CD4-positive, CD25-positive, alpha-beta regulatory T cell (primary cell): Measurements from ENCODE around the gene U2SURP. TPM values are rescaled to one million over a fixed set of nuclear protein-coding genes. Genes with fewer than 3 reads are reported as not detected.
"Not testable (repeated sequence)": the region's sequence is repeated elsewhere in the genome, so short reads cannot be mapped to it uniquely, and the experiment has no call there.

ENCODE experiments used
- ATAC-seq, 2 donors: fragments of 150-1000 bp; cut with Tn5 transposase; one replicate each; pipeline ENCODE4 v1.10.0; 2021; ENCODE audit warnings: low read depth in 2 of 2, moderate number of reproducible peaks in 2 of 2, moderate library complexity in 1 of 2
- DNase-seq, 3 donors: peaks; one replicate each; pipeline versions ENCODE4 v3.0.0 to v3.0.0-alpha.2; 2012 to 2022; ENCODE audit warnings: mixed read lengths in 1 of 3
- H3K27ac ChIP-seq: one replicate; pipeline ENCODE4 v1.7.0; 2013; ENCODE audit warnings: mild to moderate bottlenecking, low read length; ENCODE audit not compliant: insufficient read depth, poor library complexity, severe bottlenecking
- H3K27me3 ChIP-seq: one replicate; pipeline ENCODE4 v1.7.0; 2013; ENCODE audit warnings: low read length; ENCODE audit not compliant: control insufficient read depth, insufficient read depth
- H3K36me3 ChIP-seq: one replicate; pipeline ENCODE4 v1.7.0; 2013; ENCODE audit warnings: mild to moderate bottlenecking, low read length, moderate library complexity; ENCODE audit not compliant: control insufficient read depth, insufficient read depth
- H3K4me1 ChIP-seq: 2 replicates; pipeline ENCODE4 v1.7.0; 2013; ENCODE audit warnings: mild to moderate bottlenecking, low read length; ENCODE audit not compliant: insufficient read depth, control insufficient read depth, poor library complexity, severe bottlenecking
- H3K4me3 ChIP-seq: one replicate; pipeline ENCODE4 v1.7.0; 2013; ENCODE audit warnings: low read depth, mild to moderate bottlenecking, low read length, moderate library complexity
- H3K9me3 ChIP-seq, 2 experiments: 1 replicate in 1 of 2; 2 replicates in 1 of 2; pipeline ENCODE4 v1.7.0; 2013; ENCODE audit warnings: low read length in 2 of 2, mild to moderate bottlenecking in 1 of 2, moderate library complexity in 1 of 2; ENCODE audit not compliant: control insufficient read depth in 2 of 2
- H3K27ac Mint-ChIP-seq, 3 donors: one replicate each; pipeline ENCODE4 v1.8.0; 2020 to 2022; ENCODE audit warnings: mild to moderate bottlenecking in 3 of 3, mixed read lengths in 3 of 3, moderate library complexity in 2 of 3
- H3K27me3 Mint-ChIP-seq: one replicate; pipeline ENCODE4 v1.8.0; 2022; ENCODE audit warnings: mild to moderate bottlenecking, mixed read lengths
- H3K36me3 Mint-ChIP-seq: one replicate; pipeline ENCODE4 v1.8.0; 2020; ENCODE audit warnings: mixed read lengths
- H3K4me1 Mint-ChIP-seq, 4 donors: one replicate each; pipeline ENCODE4 v1.8.0; 2020 to 2022; ENCODE audit warnings: mixed read lengths in 4 of 4, mild to moderate bottlenecking in 1 of 4
- H3K4me3 Mint-ChIP-seq, 4 donors: one replicate each; pipeline ENCODE4 v1.8.0; 2020 to 2022; ENCODE audit warnings: mild to moderate bottlenecking in 4 of 4, mixed read lengths in 4 of 4, moderate library complexity in 3 of 4
- H3K9me3 Mint-ChIP-seq, 7 donors: one replicate each; pipeline ENCODE4 v1.8.0; 2020 to 2022; ENCODE audit warnings: mixed read lengths in 7 of 7, mild to moderate bottlenecking in 3 of 7, moderate library complexity in 2 of 7
- polyA plus RNA-seq, 4 donors: library from polyadenylated mRNA; unstranded; fragments of 300-500 nt; fragmentation: Illumina TruSeq; gene quantifications; one replicate each; pipeline ENCODE4 v1.2.3, GENCODE V29; 2021
- total RNA-seq: library from RNA; stranded (reverse); gene quantifications from one replicate; pipeline ENCODE4 v1.2.3, GENCODE V29; 2022

Gene U2SURP
- total and polyA plus RNA-seq, 5 donors from 2014 or later, result 94.2 to 175 (median 116) TPM

- H3K27ac ChIP-seq, result no peak overlapping the region
- no peak for ATAC-seq
- H3K27me3 ChIP-seq, result peaks cover 23% of the 10 kb centered on the region
- H3K9me3 Mint-ChIP-seq, result peaks cover 0 to 2% (median 0%) of the 10 kb centered on the region in 7 donors
- DNase-seq, result no peak
- H3K4me1 ChIP-seq, result no peaks in the 10 kb centered on the region
- no peak overlapping the region for H3K4me3 Mint-ChIP-seq
- no peaks in the 10 kb centered on the region for H3K9me3 ChIP-seq
- H3K4me1 Mint-ChIP-seq, result no peaks in the 10 kb centered on the region
- H3K36me3 Mint-ChIP-seq, result no peaks in the 10 kb centered on the region
- peaks cover 58% of the 10 kb centered on the region for H3K27me3 Mint-ChIP-seq
- H3K36me3 ChIP-seq, result no peaks in the 10 kb centered on the region
- H3K27ac Mint-ChIP-seq, result no peak overlapping the region
- H3K4me3 ChIP-seq, result no peak overlapping the region
These were observed 19.2 kb upstream of the U2SURP start for GRCh38 chr3:142982038-142982773.

GRCh38 chr3:142983318-142983717, 18.1 kb upstream of the U2SURP start:
- peaks cover 23% of the 10 kb centered on the region for H3K27me3 ChIP-seq
- ATAC-seq (no peak), DNase-seq (no peak)
- H3K36me3 ChIP-seq, result no peaks in the 10 kb centered on the region
- no peak overlapping the region for H3K4me3 ChIP-seq
- Mint-ChIP-seq H3K9me3 (peaks cover 0 to 2% (median 0%) of the 10 kb centered on the region in 7 donors), H3K27me3 (peaks cover 52% of the 10 kb centered on the region), H3K27ac (no peak overlapping the region), H3K4me3 (no peak overlapping the region), H3K4me1 (no peaks in the 10 kb centered on the region), H3K36me3 (no peaks in the 10 kb centered on the region)
- no peaks in the 10 kb centered on the region for H3K9me3 ChIP-seq
- H3K27ac ChIP-seq, result no peak overlapping the region
- H3K4me1 ChIP-seq, result no peaks in the 10 kb centered on the region

GRCh38 chr3:142984255-142984654, 17.1 kb upstream of the U2SURP start:
- Histone ChIP-seq H3K9me3 (no peaks in the 10 kb centered on the region), H3K4me1 (no peaks in the 10 kb centered on the region), H3K27me3 (peaks cover 23% of the 10 kb centered on the region), H3K36me3 (no peaks in the 10 kb centered on the region), H3K27ac (no peak overlapping the region), H3K4me3 (no peak overlapping the region)
- Mint-ChIP-seq H3K4me1 (no peaks in the 10 kb centered on the region), H3K27ac (no peak overlapping the region), H3K9me3 (peaks cover 0 to 2% (median 0%) of the 10 kb centered on the region in 7 donors), H3K27me3 (peaks cover 48% of the 10 kb centered on the region), H3K4me3 (no peak overlapping the region), H3K36me3 (no peaks in the 10 kb centered on the region)
- ATAC-seq (no peak), DNase-seq (no peak)

- H3K27me3 Mint-ChIP-seq, result peaks cover 36% of the 10 kb centered on the region
- H3K4me3 Mint-ChIP-seq, result no peak overlapping the region
- no peaks in the 10 kb centered on the region for H3K9me3 ChIP-seq
- peaks cover 0 to 2% (median 0%) of the 10 kb centered on the region in 7 donors for H3K9me3 Mint-ChIP-seq
- H3K27ac ChIP-seq, result no peak overlapping the region
- H3K4me3 ChIP-seq, result no peak overlapping the region
- no peaks in the 10 kb centered on the region for H3K36me3 ChIP-seq
- H3K4me1 Mint-ChIP-seq, result no peaks in the 10 kb centered on the region
- DNase-seq, result peak in 2 of 3 donors; percentile 51 to 55
- H3K27me3 ChIP-seq, result peaks cover 10% of the 10 kb centered on the region
- ATAC-seq, result no peak
- no peaks in the 10 kb centered on the region for H3K36me3 Mint-ChIP-seq
- H3K27ac Mint-ChIP-seq, result no peak overlapping the region
- H3K4me1 ChIP-seq, result no peaks in the 10 kb centered on the region
These were observed 14.2 kb upstream of the U2SURP start for GRCh38 chr3:142987080-142987700.

GRCh38 chr3:142987707-142988106, 13.7 kb upstream of the U2SURP start:
- H3K4me3 Mint-ChIP-seq, result no peak overlapping the region
- no peaks in the 10 kb centered on the region for H3K9me3 ChIP-seq
- peaks cover 9% of the 10 kb centered on the region for H3K27me3 ChIP-seq
- H3K9me3 Mint-ChIP-seq, result no peaks in the 10 kb centered on the region
- no peak overlapping the region for H3K4me3 ChIP-seq
- H3K27ac Mint-ChIP-seq, result no peak overlapping the region
- no peaks in the 10 kb centered on the region for H3K36me3 ChIP-seq
- no peaks in the 10 kb centered on the region for H3K4me1 Mint-ChIP-seq
- no peaks in the 10 kb centered on the region for H3K36me3 Mint-ChIP-seq
- DNase-seq, result peak in 1 of 3 donors; percentile 13
- ATAC-seq, result no peak
- no peaks in the 10 kb centered on the region for H3K4me1 ChIP-seq
- H3K27me3 Mint-ChIP-seq, result peaks cover 31% of the 10 kb centered on the region
- no peak overlapping the region for H3K27ac ChIP-seq

GRCh38 chr3:142988221-142988620, 13.1 kb upstream of the U2SURP start:
- DNase-seq, H3K4me1 ChIP-seq, H3K27me3 ChIP-seq, H3K4me3 ChIP-seq, H3K4me3 Mint-ChIP-seq, H3K9me3 ChIP-seq, H3K36me3 ChIP-seq, ATAC-seq, H3K27ac Mint-ChIP-seq, H3K4me1 Mint-ChIP-seq, H3K36me3 Mint-ChIP-seq, H3K27ac ChIP-seq, H3K9me3 Mint-ChIP-seq: not testable (repeated sequence)
- H3K27me3 Mint-ChIP-seq, result peaks cover 27% of the 10 kb centered on the region

- H3K4me3 ChIP-seq, H3K36me3 ChIP-seq, H3K27ac Mint-ChIP-seq, H3K4me1 ChIP-seq, H3K36me3 Mint-ChIP-seq, H3K9me3 Mint-ChIP-seq, DNase-seq, H3K27ac ChIP-seq, H3K27me3 ChIP-seq, ATAC-seq, H3K9me3 ChIP-seq, H3K4me3 Mint-ChIP-seq, H3K4me1 Mint-ChIP-seq: not testable (repeated sequence)
- H3K27me3 Mint-ChIP-seq, result peaks cover 25% of the 10 kb centered on the region
These were observed 12.5 kb upstream of the U2SURP start for GRCh38 chr3:142988826-142989225.

GRCh38 chr3:142990721-142991120, 10.6 kb upstream of the U2SURP start:
- H3K4me3 ChIP-seq, result no peak overlapping the region
- no peaks in the 10 kb centered on the region for H3K4me1 ChIP-seq
- H3K27me3 ChIP-seq, result peaks cover 7% of the 10 kb centered on the region
- peaks cover 4 to 6% (median 4%) of the 10 kb centered on the region in 4 donors for H3K4me1 Mint-ChIP-seq
- no peaks in the 10 kb centered on the region for H3K36me3 ChIP-seq
- no peaks in the 10 kb centered on the region for H3K36me3 Mint-ChIP-seq
- ATAC-seq (no peak), DNase-seq (no peak)
- no peak overlapping the region for H3K27ac Mint-ChIP-seq
- H3K27ac ChIP-seq, result no peak overlapping the region
- peaks cover 28% of the 10 kb centered on the region for H3K27me3 Mint-ChIP-seq
- no peaks in the 10 kb centered on the region for H3K9me3 Mint-ChIP-seq
- no peaks in the 10 kb centered on the region for H3K9me3 ChIP-seq
- no peak overlapping the region for H3K4me3 Mint-ChIP-seq
